Measurements from ENCODE around the gene BNC2. TPM values are rescaled to one million over a fixed set of nuclear protein-coding genes. Genes with fewer than 3 reads are reported as not detected.

BNC2 gene
- total RNA-seq, 1 donor from 2014 or later = 2.9 TPM

DNA sequence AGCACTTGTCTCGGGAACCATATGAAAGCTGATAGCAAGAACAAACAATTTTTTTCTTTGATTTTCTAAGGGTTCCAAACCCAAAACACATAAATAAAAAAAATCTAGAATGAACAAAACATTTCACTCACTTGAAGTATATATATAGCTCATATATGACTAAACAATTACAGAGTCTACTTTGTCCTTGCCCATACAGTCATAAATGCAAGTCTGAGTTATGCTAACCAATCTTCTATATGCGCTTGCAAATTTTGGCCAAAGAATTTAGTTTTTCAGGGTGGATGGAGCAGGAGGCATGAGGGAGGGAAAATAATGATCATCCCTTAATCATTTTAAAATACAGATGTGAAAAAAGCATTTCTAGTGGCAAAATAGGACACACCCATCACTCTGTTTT lies 370.1 kb downstream of the BNC2 start:
- TF ChIP-seq, protein P1, sequence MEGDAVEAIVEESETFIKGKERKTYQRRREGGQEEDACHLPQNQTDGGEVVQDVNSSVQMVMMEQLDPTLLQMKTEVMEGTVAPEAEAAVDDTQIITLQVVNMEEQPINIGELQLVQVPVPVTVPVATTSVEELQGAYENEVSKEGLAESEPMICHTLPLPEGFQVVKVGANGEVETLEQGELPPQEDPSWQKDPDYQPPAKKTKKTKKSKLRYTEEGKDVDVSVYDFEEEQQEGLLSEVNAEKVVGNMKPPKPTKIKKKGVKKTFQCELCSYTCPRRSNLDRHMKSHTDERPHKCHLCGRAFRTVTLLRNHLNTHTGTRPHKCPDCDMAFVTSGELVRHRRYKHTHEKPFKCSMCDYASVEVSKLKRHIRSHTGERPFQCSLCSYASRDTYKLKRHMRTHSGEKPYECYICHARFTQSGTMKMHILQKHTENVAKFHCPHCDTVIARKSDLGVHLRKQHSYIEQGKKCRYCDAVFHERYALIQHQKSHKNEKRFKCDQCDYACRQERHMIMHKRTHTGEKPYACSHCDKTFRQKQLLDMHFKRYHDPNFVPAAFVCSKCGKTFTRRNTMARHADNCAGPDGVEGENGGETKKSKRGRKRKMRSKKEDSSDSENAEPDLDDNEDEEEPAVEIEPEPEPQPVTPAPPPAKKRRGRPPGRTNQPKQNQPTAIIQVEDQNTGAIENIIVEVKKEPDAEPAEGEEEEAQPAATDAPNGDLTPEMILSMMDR (conservative IDR thresholded peaks at IDR 0.05; ENCODE audit: low read depth, low read length) = no peak
- no peak for DNase-seq (ENCODE audit: low read depth)
- H3K4me3 ChIP-seq (ENCODE audit: low read depth, low read length) = no peak overlapping the region

- TF ChIP-seq, protein P1 (conservative IDR thresholded peaks at IDR 0.05; ENCODE audit: low read depth, low read length) = no peak
- no peak overlapping the region for H3K4me3 ChIP-seq (ENCODE audit: low read depth, low read length)
- no peak for DNase-seq (ENCODE audit: low read depth)
Observed at GRCh38 chr9:16499892-16500291, 370.6 kb downstream of the BNC2 start.

DNA sequence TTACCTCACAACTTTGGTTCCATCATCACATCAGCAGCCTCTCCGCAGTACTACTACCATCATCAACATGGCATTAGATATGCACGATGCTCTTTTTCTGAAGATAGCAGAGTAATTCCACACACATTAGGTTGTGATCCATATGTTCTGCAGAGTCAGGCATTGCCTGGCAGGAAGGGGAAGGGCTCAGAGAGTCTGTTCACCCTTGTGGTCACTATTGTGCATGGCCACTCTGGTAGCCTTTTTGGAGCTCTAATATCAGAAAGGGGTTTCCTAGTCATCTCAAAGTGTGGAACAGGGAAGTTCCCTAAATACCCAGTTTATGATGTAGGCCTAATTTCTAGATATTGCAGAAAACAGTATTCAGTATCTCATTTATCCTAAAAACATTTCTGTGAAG lies 373.6 kb downstream of the BNC2 start:
- DNase-seq (ENCODE audit: low read depth) = no peak
- TF ChIP-seq, protein P1 (conservative IDR thresholded peaks at IDR 0.05; ENCODE audit: low read depth, low read length) = no peak
- H3K4me3 ChIP-seq (ENCODE audit: low read depth, low read length) = no peak overlapping the region

- TF ChIP-seq, protein P1 (conservative IDR thresholded peaks at IDR 0.05; ENCODE audit: low read depth, low read length) = no peak
Observed at GRCh38 chr9:16487915-16488314, 382.6 kb downstream of the BNC2 start.

GRCh38 chr9:16485575-16486321 lies 384.7 kb downstream of the BNC2 start:
- TF ChIP-seq, protein P1 (conservative IDR thresholded peaks at IDR 0.05; ENCODE audit: low read depth, low read length) = no peak
- DNase-seq (ENCODE audit: low read depth) = no peak

More at GRCh38 chr9:16487915-16488314, 382.6 kb downstream of the BNC2 start:
- DNase-seq (ENCODE audit: low read depth) = no peak
- H3K4me3 ChIP-seq (ENCODE audit: low read depth, low read length) = no peak overlapping the region

DNA sequence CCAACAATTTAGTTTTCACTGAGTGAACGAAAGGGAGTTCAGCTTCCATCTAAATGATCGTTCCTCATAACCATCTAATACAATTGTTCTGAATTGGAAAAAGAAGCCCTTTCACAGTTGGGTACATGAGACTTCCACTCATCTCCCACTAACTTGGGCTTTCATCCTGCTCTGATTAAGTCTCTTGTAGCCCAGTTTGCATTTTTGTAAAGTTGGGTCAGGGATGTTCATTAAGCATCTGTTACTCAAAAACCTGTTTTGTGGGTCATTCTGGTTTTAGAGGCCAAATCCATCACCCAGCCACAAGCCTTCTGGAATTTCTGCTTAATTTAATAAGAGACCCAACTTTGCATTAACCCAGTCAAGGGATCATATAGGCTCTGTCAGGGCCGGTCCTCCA lies 385.3 kb downstream of the BNC2 start:
- no peak for DNase-seq (ENCODE audit: low read depth)
- TF ChIP-seq, protein P1 (conservative IDR thresholded peaks at IDR 0.05; ENCODE audit: low read depth, low read length) = no peak
- no peak overlapping the region for H3K4me3 ChIP-seq (ENCODE audit: low read depth, low read length)

More at GRCh38 chr9:16485575-16486321, 384.7 kb downstream of the BNC2 start:
- no peak overlapping the region for H3K4me3 ChIP-seq (ENCODE audit: low read depth, low read length)

GRCh38 chr9:16484744-16485143 lies 385.7 kb downstream of the BNC2 start:
- no peak overlapping the region for H3K4me3 ChIP-seq (ENCODE audit: low read depth, low read length)
- TF ChIP-seq, protein P1 (conservative IDR thresholded peaks at IDR 0.05; ENCODE audit: low read depth, low read length) = no peak
- no peak for DNase-seq (ENCODE audit: low read depth)

All from epithelial cell of proximal tubule (primary cell).